Tibial nerve (tissue), 4 donors: ENCODE results near the gene GANAB.

ENCODE experiments used
- CTCF ChIP-seq, 5 experiments: fragments of 200-600 bp in 3 of 5; fragments of 450-650 bp in 2 of 5; sonication (generic) in 3 of 5; IDR thresholded peaks; one replicate each; pipeline ENCODE4 v1.5.1; 2016 to 2019; ENCODE audit warnings: antibody characterized with exemption in 5 of 5, mild to moderate bottlenecking in 3 of 5, moderate library complexity in 2 of 5
- EP300 ChIP-seq, 2 donors: sonication (generic); formaldehyde crosslinking; IDR thresholded peaks; one replicate each; pipeline ENCODE4 v1.6.1; 2017; ENCODE audit warnings: antibody characterized with exemption in 2 of 2, mild to moderate bottlenecking in 1 of 2

DNA sequence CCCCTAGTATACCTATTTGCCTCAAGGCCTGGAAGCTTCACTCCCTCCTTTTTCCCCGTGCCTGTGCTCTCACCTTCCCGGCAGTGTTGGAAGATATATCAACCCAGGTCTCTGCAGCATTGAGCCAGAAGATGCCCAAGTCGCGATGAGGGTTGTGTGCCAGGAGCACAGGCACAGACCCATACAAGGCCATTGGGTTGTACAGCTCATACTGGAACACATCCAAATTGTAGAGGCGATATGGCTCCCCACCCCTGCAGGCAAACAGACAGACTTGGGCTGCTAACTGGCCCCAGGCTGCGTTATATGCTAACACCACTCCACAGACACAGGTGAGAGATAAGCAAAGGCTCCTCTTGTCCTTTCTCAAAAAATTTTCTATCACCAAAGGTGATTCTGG is 13.9 kb downstream of the GANAB start:
- TF ChIP-seq CTCF (IDR thresholded peaks at IDR 0.05) (no peak), EP300 (IDR thresholded peaks at IDR 0.05) (no peak)
